Measurements from ENCODE around the gene SCML1.

SCML1 gene

DNA sequence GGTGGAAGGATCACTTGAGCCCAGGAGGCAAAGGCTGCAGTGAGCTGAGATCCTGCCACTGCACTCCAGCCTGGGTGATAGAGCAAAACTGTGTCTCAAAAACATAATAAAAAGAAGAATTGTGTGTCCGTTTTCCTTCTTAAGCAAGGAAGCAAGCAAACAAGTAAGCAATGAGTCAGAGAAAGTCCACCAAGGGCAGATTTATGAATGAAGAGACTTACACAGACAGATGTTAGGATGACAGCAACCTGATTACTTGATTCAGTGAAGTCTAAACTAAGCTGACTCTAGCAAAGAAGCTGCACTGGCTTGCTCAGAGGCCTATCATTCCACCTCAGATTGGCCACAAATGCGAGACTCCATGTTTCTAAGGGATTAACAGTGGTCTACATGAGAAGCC, 34.1 kb upstream of the SCML1 start:
- TF ChIP-seq, protein P1, sequence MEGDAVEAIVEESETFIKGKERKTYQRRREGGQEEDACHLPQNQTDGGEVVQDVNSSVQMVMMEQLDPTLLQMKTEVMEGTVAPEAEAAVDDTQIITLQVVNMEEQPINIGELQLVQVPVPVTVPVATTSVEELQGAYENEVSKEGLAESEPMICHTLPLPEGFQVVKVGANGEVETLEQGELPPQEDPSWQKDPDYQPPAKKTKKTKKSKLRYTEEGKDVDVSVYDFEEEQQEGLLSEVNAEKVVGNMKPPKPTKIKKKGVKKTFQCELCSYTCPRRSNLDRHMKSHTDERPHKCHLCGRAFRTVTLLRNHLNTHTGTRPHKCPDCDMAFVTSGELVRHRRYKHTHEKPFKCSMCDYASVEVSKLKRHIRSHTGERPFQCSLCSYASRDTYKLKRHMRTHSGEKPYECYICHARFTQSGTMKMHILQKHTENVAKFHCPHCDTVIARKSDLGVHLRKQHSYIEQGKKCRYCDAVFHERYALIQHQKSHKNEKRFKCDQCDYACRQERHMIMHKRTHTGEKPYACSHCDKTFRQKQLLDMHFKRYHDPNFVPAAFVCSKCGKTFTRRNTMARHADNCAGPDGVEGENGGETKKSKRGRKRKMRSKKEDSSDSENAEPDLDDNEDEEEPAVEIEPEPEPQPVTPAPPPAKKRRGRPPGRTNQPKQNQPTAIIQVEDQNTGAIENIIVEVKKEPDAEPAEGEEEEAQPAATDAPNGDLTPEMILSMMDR (conservative IDR thresholded peaks at IDR 0.05): no peak
- no peak for TF ChIP-seq ZFX (IDR thresholded peaks at IDR 0.05)
- no peak overlapping the region for H3K27ac ChIP-seq

DNA sequence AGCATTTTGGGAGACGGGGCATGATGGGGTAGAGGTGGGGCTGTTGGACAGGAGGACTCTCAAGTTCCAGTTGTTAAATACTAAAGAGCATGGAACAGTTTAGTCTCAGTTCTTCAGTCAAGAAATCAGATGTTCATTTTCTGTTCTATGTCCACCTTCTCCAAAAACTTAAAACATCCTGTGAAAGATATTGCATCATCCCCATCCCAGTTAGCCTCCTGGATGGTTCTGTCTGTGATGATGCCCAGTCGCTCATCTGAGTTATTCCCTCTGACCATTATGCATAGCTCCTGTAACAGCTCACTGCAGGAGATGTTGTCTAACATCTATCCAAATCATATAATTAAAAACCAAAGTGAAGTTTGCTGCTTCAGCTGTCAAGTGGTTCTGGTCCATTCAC, 32.1 kb upstream of the SCML1 start:
- TF ChIP-seq, protein P1 (conservative IDR thresholded peaks at IDR 0.05): no peak
- no peak for TF ChIP-seq ZFX (IDR thresholded peaks at IDR 0.05)
- H3K27ac ChIP-seq: no peak overlapping the region

DNA sequence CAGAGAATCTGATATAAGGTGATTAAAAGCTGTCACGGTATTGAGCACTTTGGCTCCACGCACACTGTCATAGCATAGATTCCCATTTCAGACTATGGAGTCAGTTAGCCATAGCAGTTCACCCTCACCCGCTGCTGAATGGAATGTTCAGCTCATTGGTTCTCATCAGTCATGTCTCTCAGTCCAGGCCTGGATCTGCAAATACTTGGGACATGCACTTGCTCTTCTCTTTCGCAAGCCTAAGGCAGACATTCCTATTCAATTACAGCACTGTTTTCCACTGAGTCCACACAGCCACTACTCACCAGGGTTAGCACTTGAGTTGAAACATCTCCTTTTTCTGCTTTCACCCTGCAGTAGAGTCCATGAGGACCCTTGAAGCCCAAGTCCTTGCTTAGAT, 30.6 kb upstream of the SCML1 start:
- no peak overlapping the region for H3K27ac ChIP-seq
- no peak for TF ChIP-seq ZFX (IDR thresholded peaks at IDR 0.05)
- TF ChIP-seq, protein P1 (conservative IDR thresholded peaks at IDR 0.05): no peak

DNA sequence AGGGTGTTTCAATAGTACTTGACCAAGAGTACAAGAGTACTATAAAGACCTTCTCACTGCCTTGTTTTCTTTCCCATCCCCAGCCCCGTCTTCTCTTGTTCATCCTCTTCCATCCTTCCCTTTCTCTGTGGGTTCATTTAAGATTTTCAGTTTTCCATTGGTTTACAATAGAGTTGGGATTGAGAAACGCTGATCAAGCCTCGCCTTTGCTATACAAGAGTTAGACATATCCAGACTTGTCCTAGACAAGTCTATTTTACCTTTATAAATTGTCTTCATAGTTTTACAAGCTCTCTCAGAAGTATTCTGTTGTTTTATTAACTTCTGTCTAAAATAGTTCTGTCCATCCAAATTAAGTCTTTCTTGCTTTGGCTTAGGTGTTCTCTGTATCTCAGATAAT, 29.6 kb upstream of the SCML1 start:
- H3K27ac ChIP-seq: no peak overlapping the region
- TF ChIP-seq ZFX (IDR thresholded peaks at IDR 0.05): no peak
- TF ChIP-seq, protein P1 (conservative IDR thresholded peaks at IDR 0.05): no peak

GRCh38 chrX:17710871-17711301, 26.4 kb upstream of the SCML1 start:
- TF ChIP-seq, protein P1 (conservative IDR thresholded peaks at IDR 0.05): no peak
- no peak for TF ChIP-seq ZFX (IDR thresholded peaks at IDR 0.05)
- H3K27ac ChIP-seq: no peak overlapping the region

DNA sequence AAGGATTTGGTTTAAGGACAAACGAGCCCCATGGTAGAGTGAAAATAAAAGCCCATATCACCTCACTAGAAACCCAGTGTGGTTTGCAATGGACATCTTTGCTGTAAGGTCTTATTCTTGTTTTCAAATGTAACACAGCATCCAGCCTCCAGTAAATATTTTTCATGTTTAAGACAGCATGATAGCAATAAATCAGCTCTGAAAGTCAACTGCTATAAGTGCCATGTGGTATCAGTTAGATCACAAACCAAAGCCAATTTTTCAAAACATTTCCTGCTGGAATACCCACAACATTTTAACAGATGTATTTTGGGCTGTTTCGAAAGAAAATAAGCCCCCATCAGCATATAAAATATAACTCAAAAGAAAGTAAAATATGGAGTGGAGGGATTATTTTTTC, 24.0 kb upstream of the SCML1 start:
- no peak for TF ChIP-seq ZFX (IDR thresholded peaks at IDR 0.05)
- TF ChIP-seq, protein P1 (conservative IDR thresholded peaks at IDR 0.05): no peak
- H3K27ac ChIP-seq: no peak overlapping the region

DNA sequence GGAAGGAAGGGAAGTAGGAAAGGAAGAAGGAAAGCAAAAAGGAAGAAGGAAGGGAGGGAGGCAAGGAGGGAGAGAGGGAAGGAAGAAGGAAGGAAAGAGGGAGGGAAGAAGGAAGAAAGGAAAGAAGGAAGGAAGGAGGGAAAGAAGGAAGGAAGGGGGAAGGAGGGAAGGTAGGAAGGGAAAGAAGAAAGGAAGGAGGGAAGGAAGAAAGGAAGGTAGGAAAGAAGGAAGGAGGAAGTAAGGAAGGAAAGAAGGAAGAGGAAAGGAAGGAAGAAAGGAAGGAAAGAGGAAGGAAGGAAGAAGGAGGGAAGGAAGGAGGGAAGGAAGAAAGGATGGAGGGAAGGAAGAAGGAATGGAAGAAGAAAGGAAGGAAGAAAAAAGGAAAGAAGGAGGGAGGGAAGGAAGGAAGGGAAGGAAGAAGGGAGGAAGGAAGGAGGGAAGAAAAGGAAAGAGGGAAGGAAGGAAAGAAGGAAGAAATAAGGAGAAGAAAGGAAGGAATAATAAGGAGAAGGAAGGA, 18.6 kb upstream of the SCML1 start:
- no peak overlapping the region for H3K27ac ChIP-seq
- TF ChIP-seq, protein P1 (conservative IDR thresholded peaks at IDR 0.05): no peak
- no peak for TF ChIP-seq ZFX (IDR thresholded peaks at IDR 0.05)

Measured in C4-2B (cell line).